ENCODE measurements around the gene C15orf61.

- no peak for TF ChIP-seq CTCF (IDR thresholded peaks at IDR 0.05)
- TF ChIP-seq POLR2A (IDR thresholded peaks at IDR 0.05) = no peak
- no peak for TF ChIP-seq POLR2AphosphoS5 (IDR thresholded peaks at IDR 0.05)
Observed at GRCh38 chr15:67570875-67571647, 50.1 kb downstream of the C15orf61 start.
